RWPE2 (cell line): ENCODE results near the gene MAPK8IP3.

Source experiments
- ATAC-seq: fragments of 200-7000 bp; cut with Tn5 transposase; 3 replicates; pipeline ENCODE4 v1.9.1; 2021; ENCODE audit warnings: low read depth
- DNase-seq: peaks from one replicate; pipeline ENCODE4 v3.0.0-alpha.2; 2020; ENCODE audit warnings: low spot score
- H3K27ac ChIP-seq: fragments of 450-650 bp; 2 replicates; pipeline ENCODE4 v1.5.1; 2017; ENCODE audit warnings: mild to moderate bottlenecking; ENCODE audit not compliant: poor library complexity, severe bottlenecking
- H3K27me3 ChIP-seq: fragments of 250-450 bp; sonication (Bioruptor Pico); 2 replicates; pipeline ENCODE4 v1.5.1; 2021; ENCODE audit warnings: mild to moderate bottlenecking, moderate library complexity; ENCODE audit not compliant: insufficient read depth, poor library complexity, severe bottlenecking
- H3K36me3 ChIP-seq: fragments of 250-450 bp; sonication (Bioruptor Pico); 2 replicates; pipeline ENCODE4 v1.5.1; 2020; ENCODE audit warnings: low read depth, mild to moderate bottlenecking, moderate library complexity
- H3K4me1 ChIP-seq: fragments of 250-450 bp; sonication (Bioruptor Pico); 2 replicates; pipeline ENCODE4 v1.5.1; 2021; ENCODE audit warnings: mild to moderate bottlenecking, moderate library complexity; ENCODE audit not compliant: insufficient read depth, poor library complexity, severe bottlenecking
- H3K4me3 ChIP-seq: fragments of 250-450 bp; sonication (Bioruptor Pico); 2 replicates; pipeline ENCODE4 v1.5.1; 2021; ENCODE audit warnings: mild to moderate bottlenecking, moderate library complexity; ENCODE audit not compliant: severe bottlenecking
- H3K9me3 ChIP-seq: fragments of 250-450 bp; sonication (Bioruptor Pico); 2 replicates; pipeline ENCODE4 v1.5.1; 2021; ENCODE audit warnings: mild to moderate bottlenecking, moderate library complexity; ENCODE audit not compliant: severe bottlenecking
- TF ChIP-seq, protein P1 (sequence below): fragments of 450-650 bp; IDR thresholded peaks from one replicate; pipeline ENCODE4 v1.5.1; 2017; ENCODE audit warnings: mild to moderate bottlenecking, moderate library complexity; ENCODE audit not compliant: poor library complexity, severe bottlenecking

Gene MAPK8IP3

DNA sequence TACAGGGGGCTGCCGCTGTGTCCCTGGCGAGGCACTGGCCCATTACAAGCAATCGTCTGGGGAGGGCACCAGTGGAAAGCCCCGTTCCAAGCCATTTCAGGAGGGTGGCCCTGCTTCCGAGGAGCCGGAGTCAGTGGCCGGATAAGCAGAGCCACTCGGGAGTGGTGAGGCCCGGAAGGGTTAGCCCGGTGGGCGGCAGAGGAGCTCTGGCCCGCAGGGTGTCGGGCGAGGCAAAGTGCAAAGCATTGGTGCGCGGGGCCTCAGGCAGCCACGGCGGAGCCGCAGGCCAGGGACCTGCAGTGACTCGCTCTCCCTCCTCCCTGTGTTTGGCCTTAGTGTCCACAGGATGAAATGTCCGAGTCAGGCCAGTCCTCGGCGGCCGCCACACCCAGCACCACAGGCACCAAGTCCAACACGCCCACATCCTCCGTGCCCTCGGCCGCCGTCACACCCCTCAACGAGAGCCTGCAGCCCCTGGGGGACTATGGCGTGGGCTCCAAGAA is 40.7 kb downstream of the MAPK8IP3 start:
- Histone ChIP-seq H3K27ac (peak overlapping the region; percentile 80), H3K36me3 (peaks cover 26% of the 10 kb centered on the region), H3K9me3 (no peaks in the 10 kb centered on the region), H3K4me3 (no peak overlapping the region), H3K4me1 (peaks cover 20% of the 10 kb centered on the region), H3K27me3 (no peaks in the 10 kb centered on the region)
- no peak for DNase-seq
- no peak for ATAC-seq
- TF ChIP-seq, protein P1, sequence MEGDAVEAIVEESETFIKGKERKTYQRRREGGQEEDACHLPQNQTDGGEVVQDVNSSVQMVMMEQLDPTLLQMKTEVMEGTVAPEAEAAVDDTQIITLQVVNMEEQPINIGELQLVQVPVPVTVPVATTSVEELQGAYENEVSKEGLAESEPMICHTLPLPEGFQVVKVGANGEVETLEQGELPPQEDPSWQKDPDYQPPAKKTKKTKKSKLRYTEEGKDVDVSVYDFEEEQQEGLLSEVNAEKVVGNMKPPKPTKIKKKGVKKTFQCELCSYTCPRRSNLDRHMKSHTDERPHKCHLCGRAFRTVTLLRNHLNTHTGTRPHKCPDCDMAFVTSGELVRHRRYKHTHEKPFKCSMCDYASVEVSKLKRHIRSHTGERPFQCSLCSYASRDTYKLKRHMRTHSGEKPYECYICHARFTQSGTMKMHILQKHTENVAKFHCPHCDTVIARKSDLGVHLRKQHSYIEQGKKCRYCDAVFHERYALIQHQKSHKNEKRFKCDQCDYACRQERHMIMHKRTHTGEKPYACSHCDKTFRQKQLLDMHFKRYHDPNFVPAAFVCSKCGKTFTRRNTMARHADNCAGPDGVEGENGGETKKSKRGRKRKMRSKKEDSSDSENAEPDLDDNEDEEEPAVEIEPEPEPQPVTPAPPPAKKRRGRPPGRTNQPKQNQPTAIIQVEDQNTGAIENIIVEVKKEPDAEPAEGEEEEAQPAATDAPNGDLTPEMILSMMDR, result no peak

DNA sequence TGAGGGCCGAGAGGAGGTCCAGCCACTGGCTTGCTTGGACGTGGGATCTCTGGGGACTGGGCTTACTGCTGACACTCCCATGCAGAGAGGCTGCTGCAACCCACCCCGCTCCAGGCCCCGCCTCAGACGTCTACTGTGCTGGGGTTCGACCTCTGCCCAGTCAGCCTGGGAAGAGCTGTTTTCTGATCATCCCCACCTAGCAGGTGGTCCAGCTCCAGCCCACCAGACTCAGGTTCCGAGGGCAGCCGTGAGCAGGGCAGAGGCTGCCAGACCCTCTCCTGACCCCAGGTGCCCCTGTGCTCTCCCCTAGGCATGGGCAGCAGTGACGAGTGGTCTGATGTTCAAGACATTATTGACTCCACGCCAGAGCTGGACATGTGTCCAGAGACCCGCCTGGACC is 41.9 kb downstream of the MAPK8IP3 start:
- DNase-seq (no peak), ATAC-seq (no peak)
- H3K27ac ChIP-seq, result no peak overlapping the region
- H3K27me3 ChIP-seq, result no peaks in the 10 kb centered on the region
- H3K4me3 ChIP-seq, result no peak overlapping the region
- no peaks in the 10 kb centered on the region for H3K9me3 ChIP-seq
- H3K36me3 ChIP-seq, result peaks cover 32% of the 10 kb centered on the region
- H3K4me1 ChIP-seq, result peaks cover 20% of the 10 kb centered on the region
- TF ChIP-seq, protein P1, result no peak

DNA sequence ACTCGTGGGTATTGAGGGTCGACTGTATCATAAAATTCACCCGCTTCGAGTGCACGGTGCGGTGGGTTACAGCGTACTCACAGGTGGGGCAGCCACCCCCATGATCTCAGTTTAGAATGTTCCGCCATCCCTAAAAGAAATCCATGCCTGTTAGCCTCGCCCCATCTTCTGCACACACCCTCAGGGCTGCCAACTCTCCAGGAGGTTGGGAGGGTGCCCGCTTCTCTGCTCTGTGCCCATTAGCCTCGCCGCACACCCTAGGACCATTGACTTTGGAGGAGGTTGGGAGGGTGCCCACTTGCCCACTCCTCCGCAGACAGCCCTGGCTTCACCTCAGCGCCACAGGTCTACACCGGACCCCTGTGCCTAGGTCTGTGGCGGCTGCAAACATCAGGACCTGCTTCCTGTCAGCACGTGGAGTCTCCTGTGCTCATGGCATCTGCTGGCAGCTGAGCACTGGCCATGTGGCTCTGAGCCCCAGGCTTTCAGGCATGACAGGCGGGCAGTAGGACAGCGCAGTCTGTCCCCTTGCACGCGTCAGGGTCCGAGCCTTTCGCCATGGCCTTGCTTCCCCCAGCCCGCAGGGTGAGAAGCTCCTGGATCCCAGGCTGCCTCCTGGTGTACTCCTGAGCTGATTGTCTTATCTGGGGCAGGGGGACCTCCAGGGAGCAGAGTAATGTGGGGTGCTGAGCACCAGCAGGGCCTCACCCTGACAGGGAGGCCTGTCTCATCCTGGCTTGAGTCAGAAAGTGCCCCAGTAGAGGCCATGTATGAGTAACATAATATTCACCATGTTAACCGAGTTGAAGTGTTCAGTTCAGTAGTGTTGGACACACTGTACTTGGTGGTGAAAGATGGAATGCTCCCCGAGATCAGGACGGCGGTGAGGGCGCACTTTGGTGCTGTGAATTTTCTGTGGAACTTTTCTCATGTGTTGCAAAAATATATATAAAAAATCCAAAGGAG is 43.4 kb downstream of the MAPK8IP3 start:
- ATAC-seq, result no peak
- Histone ChIP-seq H3K36me3 (peaks cover 45% of the 10 kb centered on the region), H3K27me3 (no peaks in the 10 kb centered on the region), H3K27ac (no peak overlapping the region), H3K9me3 (no peaks in the 10 kb centered on the region), H3K4me1 (peaks cover 23% of the 10 kb centered on the region), H3K4me3 (no peak overlapping the region)
- TF ChIP-seq, protein P1, result no peak
- no peak for DNase-seq

DNA sequence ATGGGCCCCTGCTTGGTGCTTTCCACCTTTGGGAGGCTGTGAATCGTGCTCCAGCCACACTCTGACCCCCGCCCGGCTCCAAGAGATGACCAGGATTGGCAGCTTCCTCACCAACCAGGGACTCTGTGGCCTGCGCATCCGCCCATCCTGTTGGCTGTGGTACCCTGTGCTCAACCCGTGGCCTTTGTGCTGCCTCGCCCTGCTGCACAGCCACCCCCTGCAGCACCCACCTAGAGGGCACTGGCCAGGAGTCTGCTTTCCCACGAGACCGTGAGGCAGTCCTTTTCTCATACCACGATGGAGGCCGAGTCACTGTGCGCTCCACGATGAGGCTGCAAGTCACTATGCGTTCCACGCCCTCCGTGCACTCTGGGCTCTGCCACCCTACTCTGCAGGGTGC is 46.0 kb downstream of the MAPK8IP3 start:
- no peak for DNase-seq
- Histone ChIP-seq H3K4me1 (peaks cover 12% of the 10 kb centered on the region), H3K36me3 (peaks cover 46% of the 10 kb centered on the region), H3K27me3 (no peaks in the 10 kb centered on the region), H3K27ac (no peak overlapping the region), H3K9me3 (no peaks in the 10 kb centered on the region), H3K4me3 (no peak overlapping the region)
- TF ChIP-seq, protein P1, result no peak
- no peak for ATAC-seq

DNA sequence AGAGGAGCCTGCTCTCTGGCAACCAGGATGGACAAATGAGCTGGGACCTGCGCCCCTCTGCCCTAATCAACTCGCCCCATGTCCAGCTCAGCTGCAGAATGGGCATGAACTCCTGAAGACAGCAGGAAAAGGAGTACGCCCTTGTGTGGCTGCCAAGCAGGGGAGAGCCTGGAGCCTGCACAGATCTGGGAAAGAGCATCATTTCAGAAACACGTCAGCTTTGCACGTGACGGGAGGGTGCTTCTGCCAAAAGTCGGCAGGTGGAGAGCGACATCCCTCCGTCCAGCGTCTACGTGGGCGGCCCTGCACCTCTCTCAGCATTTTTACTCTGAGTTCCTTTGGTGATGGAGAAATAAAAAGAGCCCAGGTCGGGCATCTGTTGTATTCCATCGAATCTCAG is 46.9 kb downstream of the MAPK8IP3 start:
- Histone ChIP-seq H3K4me3 (no peak overlapping the region), H3K36me3 (peaks cover 41% of the 10 kb centered on the region), H3K27ac (no peak overlapping the region), H3K4me1 (peaks cover 10% of the 10 kb centered on the region), H3K9me3 (no peaks in the 10 kb centered on the region), H3K27me3 (no peaks in the 10 kb centered on the region)
- no peak for DNase-seq
- ATAC-seq, result no peak
- TF ChIP-seq, protein P1, result no peak
